Adrenal gland (tissue), 12 donors: ENCODE data around the gene SCNM1. TPM values are rescaled to one million over a fixed set of nuclear protein-coding genes. Genes with fewer than 3 reads are reported as not detected.

Experiments used
- DNase-seq, 7 donors: peaks; one replicate each; pipeline ENCODE4 v3.0.0-alpha.2; 2019 to 2020
- H3K27ac ChIP-seq, 5 donors: fragments of 200-600 bp; sonication (generic) in 4 of 5; 1 replicate in 3 of 5; 2 replicates in 2 of 5; pipeline versions ENCODE4 v1.5.1 to v1.8.0; 2016 to 2020; ENCODE audit warnings: mild to moderate bottlenecking in 1 of 5
- H3K27me3 ChIP-seq: fragments of 200-600 bp; 2 replicates; pipeline ENCODE4 v1.8.0; 2021
- H3K36me3 ChIP-seq, 2 donors: fragments of 200-600 bp; replicated peaks in 1 of 2; 1 replicate in 1 of 2; 2 replicates in 1 of 2; pipeline versions ENCODE4 v1.5.1 to v1.8.0; 2018 to 2022
- H3K4me1 ChIP-seq, 2 donors: fragments of 200-600 bp; replicated peaks in 1 of 2; 1 replicate in 1 of 2; 2 replicates in 1 of 2; pipeline versions ENCODE4 v1.5.1 to v1.8.0; 2018 to 2021
- H3K4me3 ChIP-seq, 4 donors: fragments of 200-600 bp; sonication (generic) in 3 of 4; one replicate each; pipeline ENCODE4 v1.5.1; 2016 to 2018
- H3K9me3 ChIP-seq, 3 donors: fragments of 200-600 bp; sonication (generic) in 1 of 3; replicated peaks in 1 of 3; 1 replicate in 2 of 3; 2 replicates in 1 of 3; pipeline versions ENCODE4 v1.5.1 to v1.8.0; 2016 to 2021
- POLR2A ChIP-seq, 2 donors: fragments of 450-650 bp; IDR thresholded peaks; one replicate each; pipeline ENCODE4 v1.6.1; 2017; ENCODE audit warnings: antibody characterized with exemption in 2 of 2, mild to moderate bottlenecking in 2 of 2, moderate library complexity in 1 of 2
- WGBS, 4 donors: extraction: QIAGEN DNeasy Blood & Tissue Kit in 2 of 4; methylation state at CpG; one replicate each; pipeline versions ENCODE4 v1.1.5 to v1.1.7; 2013 to 2017; 5-methylcytosine and 5-hydroxymethylcytosine counted together
- intact Hi-C, 2 donors: fragments of 100-400 bp; cut with DNase I; formaldehyde crosslinking; loops; one replicate each; pipeline versions ENCODE4 v1.14.1 to v1.15.0; 2022 to 2023
- polyA plus RNA-seq, 3 donors: library from polyadenylated mRNA; stranded (reverse); fragments of 200-250 nt in 2 of 3; fragments of 350-450 nt in 1 of 3; fragmentation: Illumina TruSeq in 1 of 3; extraction: RNeasy Lipid Tissue Mini Kit (QIAGEN cat#74804) in 1 of 3; gene quantifications; one replicate each; pipeline ENCODE4 v1.2.3, GENCODE V29; 2013 to 2014
- total RNA-seq, 9 donors: library from RNA; depleted of rRNA in 4 of 9; stranded (reverse); fragments of >200 nt in 4 of 9; fragments of 120-200 nt in 1 of 9; fragmentation: NEBNext Ultra II Directional in 1 of 9; extraction: Animal tissue kit (Norgen Biotek cat#: 25700) in 1 of 9; gene quantifications; one replicate each; pipeline versions ENCODE4 v1.1.0 to v1.2.4, GENCODE V29; 2013 to 2023
- TF ChIP-seq, protein P1 (sequence below), 6 experiments: fragments of 450-650 bp in 4 of 6; fragments of 200-600 bp in 2 of 6; sonication (generic) in 1 of 6; IDR thresholded peaks; 1 replicate in 5 of 6; 2 replicates in 1 of 6; pipeline versions ENCODE4 v1.5.1 to v1.8.0; 2016 to 2021; ENCODE audit warnings: antibody characterized with exemption in 6 of 6, mild to moderate bottlenecking in 2 of 6, moderate library complexity in 1 of 6
- donor health status: healthy with polysubstance abuse.
- donor health status: Bipolar disorder and iron deficiency.
- donor health status: DM: yes; HTN: yes; CAD: no.
- donor health status: DM: no; HTN: no; CAD: no.
- donor health status: DM: no; HTN: no; CAD: no.
- donor health status: DM: yes; HTN: yes; CAD: no.

SCNM1 gene
- total and polyA plus RNA-seq, 12 donors = 16.4 to 89.0 (median 36.6) TPM

DNA sequence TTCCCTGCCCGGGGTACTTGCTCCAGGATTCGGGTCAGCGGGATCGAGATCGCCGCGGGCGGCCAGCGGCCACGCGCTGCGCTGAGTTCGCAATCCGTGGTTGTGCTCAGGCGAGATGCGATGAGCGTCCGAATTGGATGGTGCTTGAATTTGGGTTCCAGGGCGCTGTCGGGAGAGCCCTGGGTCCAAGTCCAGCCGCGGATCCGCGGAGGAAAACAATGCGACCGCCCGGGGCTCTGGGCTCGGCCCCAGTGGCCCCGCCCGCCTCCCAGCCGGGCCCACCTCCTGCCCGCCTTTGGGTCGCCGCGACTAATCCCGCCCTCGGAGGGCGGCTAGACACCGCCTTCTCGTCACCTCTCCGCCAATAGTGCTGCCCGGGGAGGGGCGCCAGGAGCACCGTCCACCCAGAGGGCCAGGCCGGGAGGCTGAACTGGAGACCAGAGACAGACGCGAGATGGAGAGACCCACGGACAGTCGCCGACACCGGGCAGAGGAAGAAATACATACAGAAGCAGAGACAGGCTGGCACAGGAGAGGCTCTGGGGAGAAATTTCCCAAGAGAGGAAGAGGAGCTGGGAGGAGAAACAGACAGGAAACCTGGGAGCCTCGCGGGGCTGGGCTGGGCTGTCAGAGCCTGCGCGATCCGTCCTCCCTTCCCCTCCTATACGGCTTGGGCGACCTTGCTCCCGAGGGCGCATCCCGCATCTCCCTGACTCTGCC, 19.4 kb upstream of the SCNM1 start, which contains the start of gene SEMA6C:
TSS of gene SEMA6C (minus strand) at position 220 of the 720 bp plus-strand sequence. CDS start 4,010 bp downstream, outside the sequence.
- no peaks in the 10 kb centered on the region for H3K36me3 ChIP-seq
- H3K27me3 ChIP-seq = no peaks in the 10 kb centered on the region
- H3K9me3 ChIP-seq = no peaks in the 10 kb centered on the region
- peak within 1 kb of the TSS in 3 of 4 donors; percentile 23 to 67 (median 40) for H3K4me3 ChIP-seq
- peak within 1 kb of the TSS in 4 of 5 donors; percentile 10 to 77 (median 64) for H3K27ac ChIP-seq
- peaks cover 0 to 21% of the 10 kb centered on the region in 2 donors for H3K4me1 ChIP-seq
- peak; percentile 93 to 96 (median 94) for DNase-seq
- 0 to 1% (median 0%) methylated on average over 27 to 61 of the region's 61 CpGs for WGBS, 4 donors
- TF ChIP-seq POLR2A (IDR thresholded peaks at IDR 0.05) = peak in 1 of 2 donors; percentile 63
- TF ChIP-seq, protein P1, sequence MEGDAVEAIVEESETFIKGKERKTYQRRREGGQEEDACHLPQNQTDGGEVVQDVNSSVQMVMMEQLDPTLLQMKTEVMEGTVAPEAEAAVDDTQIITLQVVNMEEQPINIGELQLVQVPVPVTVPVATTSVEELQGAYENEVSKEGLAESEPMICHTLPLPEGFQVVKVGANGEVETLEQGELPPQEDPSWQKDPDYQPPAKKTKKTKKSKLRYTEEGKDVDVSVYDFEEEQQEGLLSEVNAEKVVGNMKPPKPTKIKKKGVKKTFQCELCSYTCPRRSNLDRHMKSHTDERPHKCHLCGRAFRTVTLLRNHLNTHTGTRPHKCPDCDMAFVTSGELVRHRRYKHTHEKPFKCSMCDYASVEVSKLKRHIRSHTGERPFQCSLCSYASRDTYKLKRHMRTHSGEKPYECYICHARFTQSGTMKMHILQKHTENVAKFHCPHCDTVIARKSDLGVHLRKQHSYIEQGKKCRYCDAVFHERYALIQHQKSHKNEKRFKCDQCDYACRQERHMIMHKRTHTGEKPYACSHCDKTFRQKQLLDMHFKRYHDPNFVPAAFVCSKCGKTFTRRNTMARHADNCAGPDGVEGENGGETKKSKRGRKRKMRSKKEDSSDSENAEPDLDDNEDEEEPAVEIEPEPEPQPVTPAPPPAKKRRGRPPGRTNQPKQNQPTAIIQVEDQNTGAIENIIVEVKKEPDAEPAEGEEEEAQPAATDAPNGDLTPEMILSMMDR (IDR thresholded peaks at IDR 0.05) = no peak
- intact Hi-C loops = loop anchor here in 1 of 2 donors (5.0 kb wide), 1 partner anchor 34 kb away; no protein-coding TSS in a partner anchor

DNA sequence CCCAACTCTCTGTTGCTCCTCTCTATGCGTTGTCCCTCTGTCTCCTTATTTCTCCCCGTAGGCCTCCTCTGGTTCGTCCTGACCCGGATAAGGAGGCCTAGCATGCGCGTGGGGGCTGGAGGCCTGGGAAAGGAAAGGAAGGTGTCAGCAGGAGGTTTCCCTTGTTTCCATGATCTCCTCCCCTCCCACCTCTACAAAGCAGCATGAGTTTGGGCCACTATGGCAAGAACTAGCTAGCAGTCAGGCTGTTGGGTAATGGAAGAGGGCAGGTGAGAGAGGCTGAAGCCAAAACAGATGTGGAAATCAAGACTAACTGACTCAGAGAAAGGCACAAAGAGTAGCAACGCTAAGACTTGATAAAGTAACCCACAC, 18.8 kb upstream of the SCNM1 start:
- Histone ChIP-seq H3K4me1 (peaks cover 0 to 21% of the 10 kb centered on the region in 2 donors), H3K4me3 (peak overlapping the region in 2 of 4 donors; percentile 40 to 67), H3K27me3 (no peaks in the 10 kb centered on the region), H3K9me3 (no peaks in the 10 kb centered on the region), H3K27ac (peak overlapping the region in 4 of 5 donors; percentile 10 to 77 (median 64)), H3K36me3 (no peaks in the 10 kb centered on the region)
- peak in 1 of 7 donors; percentile 10 for DNase-seq
- TF ChIP-seq, protein P1 (IDR thresholded peaks at IDR 0.05) = no peak
- no peak for TF ChIP-seq POLR2A (IDR thresholded peaks at IDR 0.05)
- WGBS, 4 donors = 12 to 33% (median 25%) methylated on average over 7 of the region's 7 CpGs
- intact Hi-C loops = loop anchor here in 1 of 2 donors (5.0 kb wide), 1 partner anchor 35 kb away; no protein-coding TSS in a partner anchor

DNA sequence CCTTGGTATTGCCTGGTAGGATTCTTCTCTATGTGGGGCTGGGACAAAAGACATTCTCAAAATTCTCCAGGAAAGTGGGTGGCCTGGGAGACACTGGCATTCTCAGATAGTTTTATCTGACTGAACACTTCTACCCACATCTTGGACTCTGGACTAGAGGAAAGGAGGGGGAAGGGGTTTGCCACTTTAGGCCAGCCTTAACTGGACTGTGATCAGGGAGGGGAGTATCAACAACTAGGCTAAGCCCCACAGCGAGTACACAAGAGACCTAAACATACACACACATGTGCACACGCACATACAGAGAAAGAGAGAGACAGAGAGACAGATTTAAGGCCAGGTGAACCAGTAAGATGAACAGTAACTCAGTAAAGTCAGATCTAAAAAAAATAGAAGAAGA, 18.3 kb upstream of the SCNM1 start:
- Histone ChIP-seq H3K36me3 (no peaks in the 10 kb centered on the region), H3K27me3 (no peaks in the 10 kb centered on the region), H3K4me1 (peaks cover 0 to 21% of the 10 kb centered on the region in 2 donors), H3K27ac (peak overlapping the region in 2 of 5 donors; percentile 74 to 77), H3K9me3 (no peaks in the 10 kb centered on the region), H3K4me3 (no peak overlapping the region)
- TF ChIP-seq POLR2A (IDR thresholded peaks at IDR 0.05) = no peak
- TF ChIP-seq, protein P1 (IDR thresholded peaks at IDR 0.05) = no peak
- 92 to 100% (median 94%) methylated on average over 2 of the region's 2 CpGs for WGBS, 4 donors
- intact Hi-C loops = loop anchor here in 1 of 2 donors (5.0 kb wide), 1 partner anchor 35 kb away; no protein-coding TSS in a partner anchor
- no peak for DNase-seq

DNA sequence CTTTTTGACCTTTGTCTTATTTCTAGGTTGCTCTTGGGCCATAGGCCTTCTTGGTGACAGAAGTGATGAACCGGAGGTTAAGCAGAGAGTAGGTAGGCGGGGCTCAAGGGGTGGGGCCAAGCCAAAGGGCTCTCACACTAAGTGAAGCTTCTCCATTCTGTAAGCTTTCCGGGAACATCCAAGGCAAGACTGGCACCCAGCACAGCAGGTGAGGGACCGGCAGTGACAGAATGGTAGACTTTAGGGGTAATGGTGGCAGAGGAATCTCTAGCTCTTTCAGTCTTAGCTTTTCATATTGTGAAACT, 9.5 kb upstream of the SCNM1 start, which contains the start of gene TNFAIP8L2:
TSS of gene TNFAIP8L2 (plus strand) at position 135 of the 305 bp plus-strand sequence. CDS start 2,049 bp downstream, outside the sequence.
- Histone ChIP-seq H3K9me3 (no peaks in the 10 kb centered on the region), H3K4me1 (no peaks in the 10 kb centered on the region), H3K27ac (peak within 1 kb of the TSS in 1 of 5 donors; percentile 50), H3K27me3 (no peaks in the 10 kb centered on the region), H3K36me3 (peaks cover 0 to 42% of the 10 kb centered on the region in 2 donors), H3K4me3 (peak within 1 kb of the TSS in 1 of 4 donors; percentile 30)
- DNase-seq = peak in 6 of 7 donors; percentile 35 to 69 (median 52)
- intact Hi-C loops = loop anchor here in 1 of 2 donors (5.0 to 10.0 kb wide), 2 partner anchors 59 to 132 kb away; no protein-coding TSS in a partner anchor
- TF ChIP-seq, protein P1 (IDR thresholded peaks at IDR 0.05) = no peak
- no peak for TF ChIP-seq POLR2A (IDR thresholded peaks at IDR 0.05)
- WGBS, 4 donors = 59 to 68% (median 62%) methylated on average over 4 of the region's 4 CpGs
